Nucleus accumbens (tissue), 56 donors: ENCODE results near the gene PSMD11.

ENCODE experiments used
- DNase-seq, 56 donors: peaks; one replicate each; lab custom pipeline; 2025; lab: John Stamatoyannopoulos, UW

PSMD11 gene

DNA sequence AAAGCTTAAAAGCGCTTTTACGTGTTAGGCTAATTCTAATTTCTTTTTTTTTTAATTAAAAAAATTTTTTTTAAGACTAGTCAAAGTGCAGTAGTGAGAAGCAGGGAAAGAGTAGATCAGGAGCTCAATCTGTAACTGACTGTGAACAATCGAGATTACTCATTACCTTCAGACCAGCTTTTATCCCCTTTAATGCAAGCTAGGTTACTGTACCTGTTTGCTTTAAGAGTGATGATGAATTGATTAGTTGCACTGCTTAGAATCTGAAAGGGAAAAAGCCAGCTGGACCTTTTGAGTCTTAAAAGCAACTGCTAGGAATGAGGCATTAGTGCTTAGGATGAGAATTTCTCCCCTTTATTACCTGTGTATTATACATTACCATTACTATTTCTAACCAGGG is 19.0 kb downstream of the PSMD11 start:
- no peak for DNase-seq

DNA sequence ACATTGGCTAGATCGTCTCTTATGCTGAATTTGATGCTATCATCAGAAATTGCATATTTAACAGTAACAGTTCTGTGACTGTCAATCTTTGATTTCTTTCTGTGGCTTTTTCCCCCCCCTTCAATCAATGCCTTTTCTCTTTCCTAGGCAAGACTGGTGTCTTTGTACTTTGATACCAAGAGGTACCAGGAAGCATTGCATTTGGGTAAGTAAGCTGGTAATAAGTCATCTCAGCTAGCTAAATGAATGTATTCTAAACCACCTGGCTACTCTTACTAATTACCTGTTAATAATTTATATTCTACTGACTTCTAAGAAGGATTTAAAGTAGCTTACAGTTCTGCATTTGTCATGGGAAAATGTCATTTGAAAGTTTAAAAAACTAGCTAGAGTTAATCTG is 20.1 kb downstream of the PSMD11 start:
- no peak for DNase-seq

DNA sequence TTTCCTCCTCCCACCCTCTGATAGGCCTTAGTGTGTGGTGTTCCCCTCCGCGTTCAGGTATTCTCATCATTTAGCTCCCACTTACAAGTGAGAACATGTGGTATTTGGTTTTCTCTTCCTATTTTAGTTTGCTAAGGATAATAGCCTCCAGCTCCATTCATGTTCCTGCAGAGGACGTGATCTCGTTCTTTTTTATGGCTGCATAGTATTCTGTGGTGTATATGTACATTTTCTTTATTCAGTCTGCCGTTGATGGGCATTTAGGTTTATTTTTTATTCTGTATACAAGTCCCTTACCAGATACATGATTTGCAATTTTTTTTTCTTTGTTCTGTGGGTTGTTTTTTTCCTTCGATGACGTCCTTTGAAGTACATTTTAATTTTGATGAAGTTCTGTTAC is 23.6 kb downstream of the PSMD11 start:
- DNase-seq, result no peak

DNA sequence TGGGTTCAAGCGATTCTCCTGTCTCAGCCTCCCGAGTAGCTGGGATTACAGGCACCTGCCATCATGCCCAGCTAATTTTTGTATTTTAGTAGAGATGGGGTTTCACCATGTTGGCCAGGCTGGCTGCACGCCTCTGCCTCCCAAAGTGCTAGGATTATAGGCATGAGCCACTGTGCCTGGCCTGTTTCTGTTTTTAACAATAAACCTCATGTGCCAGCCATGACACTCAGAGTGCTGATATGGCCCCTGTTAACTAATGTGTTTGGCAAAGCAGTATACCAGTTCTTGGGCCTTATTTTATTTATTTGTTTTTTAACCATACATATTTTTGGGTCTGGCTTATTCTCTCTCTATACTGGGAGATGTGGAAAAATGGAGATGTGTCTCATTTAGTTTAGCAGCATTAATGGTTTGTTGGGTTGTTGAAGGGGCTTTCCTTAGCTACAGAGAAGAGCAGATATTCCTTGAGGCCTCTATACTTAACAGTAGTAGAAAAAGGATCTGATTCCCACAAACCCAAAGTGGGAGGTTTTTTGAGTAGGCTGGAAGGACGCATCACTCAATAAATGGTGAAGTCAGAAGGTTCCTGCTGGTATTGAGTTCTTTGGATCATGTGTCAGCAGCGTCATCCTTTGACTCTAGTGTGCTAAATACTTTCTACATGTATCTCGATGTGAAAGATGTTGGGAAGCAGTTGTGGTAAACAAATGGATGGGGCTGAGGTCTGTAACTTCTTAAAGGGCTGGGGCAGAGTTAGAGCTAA is 26.3 kb downstream of the PSMD11 start:
- DNase-seq, result no peak

DNA sequence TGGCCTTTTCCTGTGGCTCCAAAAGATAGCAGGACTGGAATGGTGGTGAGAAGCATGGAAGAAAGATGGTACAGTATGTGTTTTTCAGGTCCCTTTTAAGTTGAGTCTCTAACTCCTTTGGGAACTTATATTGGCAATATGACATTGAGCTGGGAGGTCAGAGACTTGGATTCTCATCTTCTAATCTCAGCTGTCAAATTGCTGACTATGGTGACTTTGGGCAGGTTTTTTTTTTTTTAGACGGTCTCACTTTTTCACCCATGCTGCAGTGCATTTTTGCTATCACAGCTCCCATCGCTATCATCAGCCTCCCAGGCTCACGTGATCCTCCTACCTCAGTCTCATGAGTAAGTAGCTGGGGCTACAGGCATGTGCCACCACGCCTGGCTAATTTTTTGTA is 27.3 kb downstream of the PSMD11 start:
- DNase-seq, result no peak

DNA sequence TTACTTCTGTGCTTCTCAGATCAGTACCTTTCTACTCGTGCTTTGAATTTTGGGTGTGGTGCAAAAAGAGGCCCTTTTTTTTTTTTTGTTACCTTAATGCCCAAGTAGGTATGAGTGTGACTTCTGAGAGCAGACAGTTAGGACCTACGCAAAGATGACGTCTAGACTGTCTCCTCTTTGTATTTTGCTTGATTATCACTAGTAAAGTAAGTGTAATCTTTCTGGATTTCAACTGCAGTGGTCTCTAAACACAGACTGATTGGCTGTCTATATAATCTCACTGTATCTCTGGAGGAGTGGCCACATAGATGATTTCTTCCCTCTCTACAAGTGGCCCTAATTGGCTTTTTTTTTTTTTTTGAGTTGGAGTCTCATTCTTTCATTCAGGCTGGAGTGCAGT is 30.9 kb downstream of the PSMD11 start:
- DNase-seq, result no peak

DNA sequence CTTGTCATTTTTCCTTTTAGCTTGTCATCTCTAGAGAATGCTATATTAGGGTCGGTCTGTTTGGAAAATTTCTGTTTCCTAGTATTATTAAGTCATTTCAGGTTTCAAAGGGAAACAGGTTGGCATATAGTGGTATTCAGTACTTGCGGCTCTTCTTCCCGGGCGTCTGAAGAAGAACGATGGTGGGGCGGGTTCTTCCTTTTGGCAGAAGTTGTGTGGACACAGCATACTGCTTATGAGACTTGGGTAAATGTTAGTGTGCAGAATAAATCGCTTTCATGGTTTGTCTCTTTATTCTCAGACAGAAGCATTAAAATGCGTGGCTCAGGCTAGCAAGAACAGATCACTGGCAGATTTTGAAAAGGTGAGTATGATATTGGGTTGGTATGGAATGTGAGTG is 32.9 kb downstream of the PSMD11 start:
- no peak for DNase-seq

DNA sequence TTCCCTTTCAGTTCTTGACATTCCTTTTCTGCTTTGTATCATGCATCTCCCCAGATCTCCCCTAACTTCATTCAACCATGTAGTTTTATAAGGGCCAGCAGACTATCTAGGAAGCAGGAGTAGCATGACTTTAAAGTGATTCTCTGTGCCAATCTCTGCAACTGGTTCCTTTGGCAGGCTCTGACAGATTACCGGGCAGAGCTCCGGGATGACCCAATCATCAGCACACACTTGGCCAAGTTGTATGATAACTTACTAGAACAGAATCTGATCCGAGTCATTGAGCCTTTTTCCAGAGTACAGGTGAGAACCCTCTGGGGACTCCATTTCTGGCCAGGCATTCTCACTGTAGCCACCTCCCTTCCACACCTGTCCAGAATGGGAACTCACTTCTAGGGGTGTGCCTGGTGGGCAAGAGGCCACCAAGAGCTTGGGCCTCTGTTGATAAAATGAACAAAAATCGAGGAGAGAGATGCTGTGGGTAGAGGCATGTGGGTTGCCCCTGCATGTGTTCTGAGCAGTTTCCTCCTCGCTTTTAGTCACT is 34.8 kb downstream of the PSMD11 start:
- no peak for DNase-seq

DNA sequence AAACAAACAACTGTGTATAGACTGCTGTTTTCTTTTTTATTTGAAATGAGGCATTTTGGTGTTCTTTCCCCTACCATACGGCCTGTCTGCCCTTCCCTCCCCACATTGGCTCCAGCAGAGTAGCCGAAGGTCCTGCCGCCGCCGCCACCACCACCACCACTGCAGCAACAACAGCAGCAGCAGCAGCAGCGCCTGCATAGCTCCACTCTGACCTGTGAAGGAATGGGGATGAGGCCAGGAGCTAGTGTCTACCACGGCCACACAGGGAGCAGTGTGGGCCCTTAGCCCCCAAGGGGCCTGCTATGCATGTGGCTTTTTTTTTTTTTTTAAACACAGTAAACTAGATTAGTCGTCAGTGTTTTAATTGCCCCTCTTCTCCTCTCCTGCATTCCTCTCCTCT is 36.9 kb downstream of the PSMD11 start:
- DNase-seq, result no peak

DNA sequence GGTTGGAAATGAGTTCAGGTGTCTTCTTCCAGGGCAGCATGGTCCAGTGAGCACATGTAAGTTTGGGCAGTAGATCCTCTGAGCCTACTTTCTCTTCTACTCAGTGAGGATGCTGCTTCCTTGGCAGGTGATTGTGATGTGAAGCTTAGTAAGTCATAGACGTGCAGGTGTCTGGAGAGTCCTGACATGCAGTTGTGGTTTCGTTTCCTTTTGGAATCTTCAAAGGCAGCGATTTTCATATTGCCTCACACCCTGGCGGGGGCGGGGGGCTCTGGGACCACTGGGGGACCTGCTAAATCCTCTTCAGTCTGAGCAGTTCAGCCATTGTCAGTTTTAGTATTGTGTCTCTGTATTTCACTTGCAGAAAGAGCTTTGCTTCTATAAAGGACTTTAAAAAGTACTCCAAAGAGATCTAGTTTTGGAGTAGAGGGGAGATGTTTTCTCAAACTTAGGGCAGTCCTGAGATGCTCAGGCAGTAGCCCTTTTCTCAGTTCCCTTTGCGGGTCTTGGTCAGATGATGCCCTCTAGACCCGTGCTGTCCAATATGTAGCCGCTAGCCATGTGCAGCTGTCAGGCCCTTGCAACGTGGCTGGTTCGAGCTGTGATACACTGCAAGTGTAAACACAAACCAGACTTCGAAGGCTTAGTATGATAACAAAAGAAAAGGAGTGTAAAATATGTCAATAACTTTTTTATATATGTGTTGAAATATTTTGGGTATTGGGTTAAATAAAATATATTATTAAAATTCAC is 38.4 kb downstream of the PSMD11 start:
- no peak for DNase-seq

DNA sequence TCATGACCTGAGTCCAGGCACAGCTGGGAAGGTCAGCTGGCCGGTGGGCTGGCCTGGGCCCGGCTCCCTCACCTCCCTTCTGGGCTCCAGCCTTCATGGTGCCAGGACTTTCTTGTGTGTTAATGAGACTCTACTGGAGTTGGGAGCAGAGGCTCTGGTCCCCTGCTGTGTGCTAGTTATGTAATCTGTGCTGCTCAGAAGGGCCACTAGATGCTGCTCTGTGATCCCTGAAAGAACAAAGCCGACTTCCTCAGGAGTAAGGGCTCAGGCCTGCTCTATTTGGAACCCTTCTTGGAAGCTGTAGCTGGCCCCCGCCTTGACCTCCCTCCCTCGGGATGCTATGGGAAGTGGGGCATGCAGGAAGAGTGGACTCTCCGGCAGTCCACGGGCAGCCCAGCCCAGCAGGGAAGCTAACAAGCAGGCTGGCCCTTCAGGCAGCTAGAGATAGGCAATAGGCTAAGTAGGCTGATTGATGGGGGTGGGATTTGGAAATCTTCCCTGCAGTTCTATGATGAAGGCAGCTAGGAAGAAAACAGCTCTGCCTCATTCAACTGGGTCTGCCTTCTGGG is 39.2 kb downstream of the PSMD11 start:
- peak; percentile 34 to 98 (median 81) for DNase-seq

DNA sequence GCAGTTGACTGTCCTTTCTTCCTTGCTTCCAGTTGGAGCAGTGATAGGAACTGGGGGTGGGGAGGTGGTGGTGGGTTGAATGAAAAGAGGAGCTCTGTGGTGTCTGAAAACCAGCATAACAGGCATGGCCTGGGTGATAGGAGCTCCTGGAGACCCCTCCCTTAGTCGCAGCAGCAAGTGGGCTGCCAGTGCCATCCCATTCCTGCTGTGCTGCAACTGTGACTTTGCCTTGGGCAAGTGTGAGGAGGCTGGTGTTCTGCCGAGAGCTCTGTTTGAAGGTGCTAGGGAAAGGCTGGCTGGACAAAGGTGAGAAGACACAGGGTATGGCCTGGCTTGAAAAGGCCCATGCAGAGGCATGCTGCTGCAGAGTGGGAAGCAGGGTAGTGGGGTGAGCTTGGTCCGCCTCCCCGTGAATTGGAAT is 39.7 kb downstream of the PSMD11 start:
- peak in 1 of 56 donors; percentile 65 for DNase-seq

DNA sequence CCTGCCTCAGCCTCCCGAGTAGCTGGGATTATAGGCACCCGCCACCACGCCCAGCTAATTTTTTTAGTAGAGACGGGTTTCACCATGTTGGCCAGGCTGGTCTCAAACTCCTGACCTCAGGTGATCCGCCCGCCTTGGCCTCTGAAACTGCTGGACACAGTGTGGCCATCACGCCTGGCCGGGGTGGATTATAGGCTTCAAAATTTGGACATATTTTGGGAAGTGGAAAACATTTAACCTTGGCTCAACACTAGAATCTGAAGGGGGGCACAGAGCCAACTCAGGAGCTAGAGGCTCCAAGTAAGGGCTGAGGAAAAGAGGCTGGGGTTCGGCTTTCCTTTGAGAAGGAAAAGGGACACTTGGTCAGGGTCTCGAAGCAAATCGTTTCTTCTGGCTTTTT is 40.3 kb downstream of the PSMD11 start:
- no peak for DNase-seq

DNA sequence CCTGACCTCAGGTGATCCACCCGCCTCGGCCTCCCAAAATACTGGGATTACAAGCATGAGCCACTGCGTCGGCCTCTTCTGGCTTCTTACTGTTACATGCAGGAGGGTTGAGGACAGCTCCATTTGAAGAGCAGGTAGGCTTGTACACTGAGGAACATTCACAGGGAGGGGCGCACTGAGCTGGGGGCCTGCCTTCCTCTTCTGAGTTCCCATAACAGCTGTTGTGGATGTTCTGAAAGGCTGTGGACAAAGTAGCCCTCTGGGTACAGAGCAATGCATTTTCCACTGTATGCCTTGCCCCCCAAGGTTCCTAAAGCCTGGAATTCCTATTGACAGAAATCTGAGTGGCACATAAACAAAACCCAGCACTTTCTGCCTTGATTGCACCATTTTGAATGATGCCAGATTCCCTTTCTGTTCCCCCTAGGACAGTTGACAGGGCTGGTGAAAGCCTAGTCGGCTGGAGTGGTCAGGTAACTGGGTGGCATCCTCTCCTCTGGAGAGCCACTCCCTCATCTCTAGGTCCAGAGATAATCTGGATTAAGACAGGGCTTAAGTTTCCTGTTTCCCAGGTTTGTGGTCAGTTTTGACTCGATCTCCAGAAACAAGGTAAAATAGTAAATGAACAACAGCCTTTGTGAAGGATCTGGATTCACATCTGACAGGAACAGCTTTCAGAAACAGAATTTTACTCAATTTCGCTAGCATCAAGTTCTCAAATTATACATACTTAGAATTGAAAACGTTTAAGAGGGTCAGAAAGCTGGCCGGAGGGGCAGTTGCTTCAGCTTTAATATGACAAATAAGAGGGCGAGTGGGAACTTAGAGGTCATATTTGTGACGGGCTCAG is 41.2 kb downstream of the PSMD11 start:
- DNase-seq, result no peak

DNA sequence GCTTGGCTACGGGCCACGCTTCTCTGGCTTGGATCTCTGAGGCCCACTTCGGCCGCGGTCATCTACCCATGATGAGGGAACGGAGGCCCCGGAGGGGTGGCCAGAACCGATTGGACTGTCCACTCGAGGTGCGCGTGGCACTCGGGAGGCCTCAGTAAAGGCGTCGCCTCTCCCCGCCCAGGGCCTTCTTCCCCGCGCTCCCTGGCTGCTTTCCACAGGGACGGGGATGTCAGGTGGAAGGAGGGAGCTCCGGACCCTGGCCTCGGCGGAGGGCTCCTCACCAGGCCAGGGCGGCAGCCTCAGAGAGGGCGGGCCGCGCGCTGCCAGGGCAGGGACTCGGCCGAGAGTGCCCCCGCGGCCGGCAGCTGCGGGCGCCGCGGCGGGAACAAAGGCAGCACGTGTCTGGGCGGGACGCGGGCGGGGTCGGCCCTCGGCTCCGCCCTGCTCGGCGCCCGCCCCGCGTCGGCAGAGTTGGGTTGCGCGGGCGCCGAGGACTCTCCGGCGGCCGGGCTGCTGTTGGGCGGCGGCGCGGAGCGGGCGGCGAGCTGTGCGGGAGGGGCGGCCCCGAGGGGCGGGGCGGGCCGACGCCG is 41.9 kb downstream of the PSMD11 start:
- DNase-seq, result peak in 50 of 56 donors; percentile 47 to 92 (median 79)

DNA sequence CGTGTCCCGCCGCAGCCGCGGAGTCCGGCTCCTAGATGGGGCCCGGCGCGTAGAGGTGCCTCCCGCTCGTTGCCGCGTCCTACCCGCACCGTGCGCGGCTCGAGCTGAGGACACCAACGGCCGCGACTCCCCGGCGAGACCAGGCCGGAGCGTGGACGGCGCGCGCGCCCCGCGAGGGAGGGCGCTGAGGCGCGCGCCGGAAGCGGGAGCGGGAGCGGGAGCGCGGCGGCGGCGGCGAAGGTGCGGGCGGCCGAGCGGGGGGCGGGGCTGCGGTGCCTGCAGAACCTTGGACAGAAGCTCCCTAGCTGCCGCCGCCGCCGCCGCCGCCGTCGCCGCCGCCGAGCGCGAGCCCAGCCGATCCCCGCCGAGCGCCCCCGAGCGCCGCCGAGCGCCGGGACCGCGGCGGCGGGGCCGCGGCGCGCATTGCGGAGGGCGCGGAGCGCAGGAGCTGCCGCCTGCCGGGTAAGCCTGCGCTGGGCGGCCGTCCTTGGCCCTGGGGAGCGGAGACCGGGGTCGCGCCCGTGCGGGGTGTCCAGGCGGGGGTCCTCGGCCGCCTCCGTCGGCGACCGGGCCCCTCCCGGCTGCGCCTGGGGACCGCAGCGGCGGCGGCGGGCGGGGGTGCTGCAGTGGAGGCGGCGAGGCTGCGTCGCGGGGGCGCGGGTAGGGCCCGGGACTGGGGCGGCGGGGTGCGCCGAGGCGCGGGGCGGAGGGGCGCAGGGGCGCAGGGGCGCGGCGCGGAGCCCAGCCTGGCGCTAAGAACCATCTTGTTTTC is 42.6 kb downstream of the PSMD11 start, which contains the start of gene CDK5R1:
Gene CDK5R1 (plus strand): TSS at position 293 of the 772 bp plus-strand sequence. CDS start 628 bp downstream, outside the sequence.
- DNase-seq, result peak in 39 of 56 donors; percentile 47 to 86 (median 74)

DNA sequence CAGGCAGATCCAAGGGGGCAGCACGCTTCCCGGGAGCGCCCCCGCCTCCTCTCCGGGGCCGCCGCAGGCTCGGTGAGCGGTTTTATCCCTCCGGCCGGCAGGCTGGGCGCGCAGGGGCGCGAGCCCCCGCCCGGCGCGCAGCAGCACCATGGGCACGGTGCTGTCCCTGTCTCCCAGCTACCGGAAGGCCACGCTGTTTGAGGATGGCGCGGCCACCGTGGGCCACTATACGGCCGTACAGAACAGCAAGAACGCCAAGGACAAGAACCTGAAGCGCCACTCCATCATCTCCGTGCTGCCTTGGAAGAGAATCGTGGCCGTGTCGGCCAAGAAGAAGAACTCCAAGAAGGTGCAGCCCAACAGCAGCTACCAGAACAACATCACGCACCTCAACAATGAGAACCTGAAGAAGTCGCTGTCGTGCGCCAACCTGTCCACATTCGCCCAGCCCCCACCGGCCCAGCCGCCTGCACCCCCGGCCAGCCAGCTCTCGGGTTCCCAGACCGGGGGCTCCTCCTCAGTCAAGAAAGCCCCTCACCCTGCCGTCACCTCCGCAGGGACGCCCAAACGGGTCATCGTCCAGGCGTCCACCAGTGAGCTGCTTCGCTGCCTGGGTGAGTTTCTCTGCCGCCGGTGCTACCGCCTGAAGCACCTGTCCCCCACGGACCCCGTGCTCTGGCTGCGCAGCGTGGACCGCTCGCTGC is 43.3 kb downstream of the PSMD11 start:
- DNase-seq, result peak in 16 of 56 donors; percentile 17 to 67 (median 44)

DNA sequence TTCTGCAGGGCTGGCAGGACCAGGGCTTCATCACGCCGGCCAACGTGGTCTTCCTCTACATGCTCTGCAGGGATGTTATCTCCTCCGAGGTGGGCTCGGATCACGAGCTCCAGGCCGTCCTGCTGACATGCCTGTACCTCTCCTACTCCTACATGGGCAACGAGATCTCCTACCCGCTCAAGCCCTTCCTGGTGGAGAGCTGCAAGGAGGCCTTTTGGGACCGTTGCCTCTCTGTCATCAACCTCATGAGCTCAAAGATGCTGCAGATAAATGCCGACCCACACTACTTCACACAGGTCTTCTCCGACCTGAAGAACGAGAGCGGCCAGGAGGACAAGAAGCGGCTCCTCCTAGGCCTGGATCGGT is 43.9 kb downstream of the PSMD11 start:
- DNase-seq, result peak in 1 of 56 donors; percentile 19
